ENCODE data around the gene OR10AD1. TPM values are rescaled to one million over a fixed set of nuclear protein-coding genes. Genes with fewer than 3 reads are reported as not detected.

OR10AD1 gene
- total RNA-seq, 1 donor from 2014 or later, result not detected

DNA sequence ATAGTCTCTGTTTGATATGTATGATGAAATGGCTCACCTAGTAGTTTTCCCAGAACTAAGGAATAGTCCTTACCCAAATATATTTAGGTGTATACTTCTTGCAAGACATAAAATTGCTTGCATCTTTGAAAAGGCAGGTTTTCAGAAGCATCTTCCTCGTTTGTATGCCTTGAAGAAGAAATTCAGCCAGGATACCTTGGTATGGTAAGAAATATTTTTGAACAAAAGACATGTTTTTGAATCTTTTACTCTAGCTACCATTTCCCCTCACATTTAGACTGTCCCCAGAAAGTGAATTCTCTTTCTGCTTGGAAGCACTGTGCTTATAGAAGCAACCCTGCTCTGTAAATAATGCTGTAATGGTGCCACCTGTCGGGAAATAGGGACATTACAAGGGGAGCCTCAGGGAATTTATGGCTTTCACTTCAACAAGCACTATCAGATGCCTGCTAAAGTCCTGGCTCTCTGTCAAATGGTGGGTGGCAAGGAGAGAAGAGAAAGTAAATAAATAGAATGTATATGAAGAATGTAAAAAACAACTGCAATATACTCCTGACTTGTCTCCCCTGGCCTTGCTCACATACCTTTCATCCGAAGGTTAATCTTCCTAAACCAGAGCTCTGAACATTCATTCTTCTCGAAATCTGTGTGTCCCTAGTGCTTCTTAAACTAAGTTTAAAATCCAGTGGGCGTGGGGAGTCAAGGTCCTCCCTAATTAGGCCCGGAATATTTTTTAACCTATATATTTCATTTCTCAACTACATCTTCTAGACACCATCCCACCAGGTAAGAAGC is 13.6 kb downstream of the OR10AD1 start:
- DNase-seq, result peak; percentile 68

DNA sequence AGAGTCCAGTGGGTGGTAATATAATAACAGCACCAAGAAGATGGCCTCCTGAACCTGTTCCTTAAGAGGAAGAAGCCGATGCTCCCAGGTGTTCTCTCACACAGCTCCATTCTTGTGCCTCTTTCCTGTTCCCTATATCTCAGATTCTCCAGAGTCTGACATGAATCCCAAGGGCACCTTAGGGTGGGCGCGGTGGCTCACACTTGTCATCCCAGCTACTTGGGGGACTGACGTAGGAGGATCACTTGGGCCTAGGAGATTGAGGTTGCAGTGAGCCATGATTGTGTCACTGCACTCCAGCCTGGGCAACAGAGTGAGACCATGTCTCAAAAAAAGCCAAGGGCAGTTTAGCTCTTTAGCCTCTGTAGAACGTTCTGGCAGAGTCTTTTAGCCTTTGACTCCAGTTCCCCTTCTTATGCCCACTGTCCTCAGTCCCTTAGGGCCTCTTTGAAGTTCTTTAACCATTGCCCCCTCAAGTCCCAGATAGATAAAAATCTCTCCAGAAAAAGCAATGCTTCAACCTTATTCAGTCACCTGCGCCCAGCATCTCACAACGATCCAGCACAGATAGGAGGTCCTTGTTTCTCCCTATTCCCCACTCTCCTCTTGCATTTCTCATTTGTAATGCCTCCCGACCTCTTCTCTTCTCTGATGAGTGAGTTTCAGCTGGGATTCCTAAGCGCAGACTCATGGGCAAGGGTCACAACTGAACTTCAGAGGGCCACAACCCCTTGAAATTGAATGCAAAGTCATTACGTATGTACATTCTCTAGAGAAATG is 15.0 kb downstream of the OR10AD1 start:
- DNase-seq, result no peak

DNA sequence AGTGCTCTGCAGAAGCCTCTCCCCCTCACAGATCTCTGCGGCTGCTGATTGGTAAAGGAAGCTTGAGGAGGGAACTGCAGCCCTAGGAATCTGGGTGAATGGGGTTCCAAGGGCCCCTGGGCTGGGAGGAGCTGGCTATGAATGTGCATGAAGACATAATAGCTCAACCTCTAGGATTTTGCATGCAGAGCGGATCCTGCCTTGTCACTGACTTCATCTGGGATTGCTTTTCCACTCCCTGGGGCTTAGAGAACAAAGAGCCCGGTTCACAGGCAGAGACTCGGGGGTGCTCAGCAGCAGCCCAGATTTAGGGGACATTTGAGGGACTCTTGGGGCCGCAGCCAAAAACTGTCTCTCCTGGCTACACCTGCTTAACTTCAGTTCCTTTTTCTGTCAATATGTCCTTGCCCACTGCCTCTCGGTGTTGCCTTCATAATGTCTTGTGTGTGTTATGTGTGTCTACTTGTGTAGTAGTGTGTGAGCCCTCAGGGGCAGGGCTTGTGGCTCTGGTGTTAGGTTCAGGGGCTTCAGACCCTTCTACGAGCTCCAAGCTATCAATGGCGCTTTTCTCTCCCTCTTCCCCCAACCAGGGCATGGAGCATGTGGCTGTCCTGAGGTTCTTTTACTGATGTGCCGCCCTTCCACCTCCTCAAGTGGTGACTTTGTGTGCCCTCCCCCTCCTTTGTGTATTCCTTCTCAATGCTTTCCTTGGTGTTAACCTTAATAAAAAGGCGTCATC is 17.7 kb downstream of the OR10AD1 start:
- DNase-seq, result peak; percentile 41

DNA sequence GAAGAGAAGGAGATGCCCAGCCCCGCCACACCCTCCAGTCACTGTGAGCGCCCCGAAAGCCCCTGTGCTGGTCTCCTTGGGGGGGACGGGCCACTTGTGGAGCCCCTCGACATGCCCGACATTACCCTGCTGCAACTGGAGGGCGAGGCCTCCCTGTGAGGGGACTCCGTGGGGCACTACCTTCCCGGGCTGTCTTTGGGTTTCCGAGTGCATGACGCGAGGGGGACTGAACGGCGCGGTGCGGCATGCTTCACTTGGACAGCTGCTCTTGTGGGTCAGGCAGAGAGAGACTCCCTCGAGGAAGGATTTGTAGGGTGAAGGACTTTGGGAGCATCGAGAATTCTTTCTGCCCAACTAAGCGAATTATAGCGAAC is 18.6 kb downstream of the OR10AD1 start:
- DNase-seq, result no peak

DNA sequence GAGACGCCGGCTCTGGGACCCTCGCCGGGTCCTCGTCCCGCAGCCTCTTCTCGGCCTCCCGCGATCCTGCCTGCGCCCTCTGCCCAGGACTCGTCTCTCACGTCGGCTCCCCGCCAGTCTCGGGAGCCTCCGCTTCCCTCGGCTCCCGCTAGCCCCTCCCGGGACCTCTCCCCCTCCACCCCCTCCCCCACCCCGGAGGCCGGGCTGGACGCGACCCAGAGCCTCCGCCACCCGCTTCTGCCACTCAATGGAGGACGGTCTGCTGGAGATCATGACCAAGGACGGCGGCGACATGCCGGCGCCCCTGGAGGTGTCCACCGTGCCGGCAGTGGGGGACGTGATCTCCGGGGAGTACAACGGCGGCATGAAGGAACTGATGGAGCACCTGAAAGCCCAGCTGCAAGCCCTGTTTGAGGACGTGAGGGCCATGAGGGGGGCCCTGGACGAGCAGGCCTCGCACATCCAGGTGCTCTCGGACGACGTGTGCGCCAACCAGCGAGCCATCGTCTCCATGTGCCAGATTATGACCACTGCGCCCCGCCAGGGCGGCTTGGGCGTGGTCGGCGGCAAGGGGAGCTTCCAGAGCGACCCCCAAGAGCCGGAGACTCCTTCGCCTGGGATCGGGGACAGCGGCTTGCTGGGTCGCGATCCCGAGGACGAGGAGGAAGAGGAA is 19.1 kb downstream of the OR10AD1 start:
- no peak for DNase-seq

DNA sequence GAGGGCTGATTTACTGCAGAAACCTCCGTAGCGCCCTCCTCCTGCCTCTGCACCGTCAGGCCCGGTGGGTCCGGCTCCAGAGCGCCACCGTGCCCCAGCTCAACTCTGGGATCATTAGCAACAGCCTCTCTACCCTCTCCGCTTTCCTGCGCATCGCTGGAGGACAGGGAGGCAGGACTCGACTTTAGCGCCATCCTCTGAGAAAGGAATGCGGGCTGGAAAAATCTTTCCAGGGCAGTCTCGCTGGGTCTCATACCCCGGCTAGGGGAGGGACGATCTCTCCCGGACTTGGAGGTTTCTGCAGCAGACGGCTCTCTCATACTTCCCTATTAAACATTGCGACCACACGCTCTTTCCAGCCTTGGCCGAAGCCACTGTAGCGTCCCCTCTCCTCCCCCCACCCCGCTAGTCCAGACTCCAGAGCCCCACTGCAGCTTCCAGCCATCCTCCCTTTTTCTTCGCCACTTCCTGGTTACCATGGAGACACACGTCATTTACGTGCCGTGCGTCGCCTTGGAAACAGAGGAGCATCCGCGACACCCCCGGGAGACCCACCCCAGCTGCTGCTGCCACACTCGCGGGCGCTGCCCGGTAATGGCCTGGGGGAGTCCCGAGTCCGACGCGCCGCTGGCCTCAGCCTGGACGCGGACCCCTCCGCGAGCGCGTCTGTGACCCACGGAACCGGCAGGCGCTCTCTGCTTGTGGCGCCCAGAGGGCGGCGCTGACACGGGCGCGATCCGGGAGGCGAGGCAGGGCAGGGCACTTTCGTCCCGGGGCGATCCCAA is 19.8 kb downstream of the OR10AD1 start, which contains the start of gene CCDC184:
CCDC184 (plus strand) TSS at position 554 of the 785 bp plus-strand sequence. CDS start 479 bp downstream, outside the sequence.
- peak; percentile 61 for DNase-seq

DNA sequence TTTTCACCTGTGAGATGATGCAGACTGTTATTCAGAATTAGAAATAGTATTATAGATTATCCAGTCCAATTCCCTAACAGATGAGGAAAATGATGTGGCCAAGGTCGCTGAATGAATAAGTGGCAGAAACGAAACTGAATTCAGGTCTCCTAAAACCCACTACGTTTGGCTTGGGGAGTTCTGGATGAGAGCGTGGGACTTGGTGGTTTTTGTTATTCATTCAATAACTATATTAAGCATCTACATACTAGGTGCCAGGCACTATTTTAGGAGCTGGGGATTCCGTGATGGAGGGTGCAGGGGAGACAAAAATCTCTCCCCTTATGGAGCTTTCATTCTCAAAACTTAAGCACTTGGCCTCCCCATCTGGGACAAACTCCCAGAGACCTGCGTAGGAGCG is 20.5 kb downstream of the OR10AD1 start:
- DNase-seq, result no peak

DNA sequence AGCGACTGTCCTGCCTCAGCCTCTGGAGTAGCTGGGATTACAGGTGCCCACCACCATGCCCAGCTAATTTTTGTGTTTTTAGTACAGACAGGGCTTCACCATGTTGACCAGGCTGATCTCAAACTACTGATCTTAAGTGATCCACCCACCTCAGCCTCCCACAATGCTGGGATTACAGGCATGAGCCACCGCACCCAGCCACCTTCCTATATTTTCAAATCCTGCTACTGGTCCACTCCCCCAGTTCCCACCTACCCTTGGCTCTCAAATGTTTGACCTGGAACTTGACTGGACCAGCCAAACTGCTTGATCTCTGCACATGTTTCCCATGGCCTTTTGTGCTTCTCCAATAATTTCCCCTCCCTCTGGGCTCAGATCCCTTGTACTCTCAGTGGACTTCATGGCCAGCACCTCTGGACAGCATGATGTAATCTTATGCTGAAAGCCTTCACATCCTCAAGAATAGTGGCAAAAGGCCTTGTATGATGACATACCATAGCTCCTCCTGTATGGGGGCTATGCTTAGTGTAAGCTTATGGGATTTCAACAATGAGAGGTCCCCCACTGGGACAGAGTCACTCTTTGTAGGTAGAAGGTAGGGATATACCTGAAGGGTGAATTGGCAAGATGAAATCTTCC is 22.1 kb downstream of the OR10AD1 start:
- DNase-seq, result no peak

DNA sequence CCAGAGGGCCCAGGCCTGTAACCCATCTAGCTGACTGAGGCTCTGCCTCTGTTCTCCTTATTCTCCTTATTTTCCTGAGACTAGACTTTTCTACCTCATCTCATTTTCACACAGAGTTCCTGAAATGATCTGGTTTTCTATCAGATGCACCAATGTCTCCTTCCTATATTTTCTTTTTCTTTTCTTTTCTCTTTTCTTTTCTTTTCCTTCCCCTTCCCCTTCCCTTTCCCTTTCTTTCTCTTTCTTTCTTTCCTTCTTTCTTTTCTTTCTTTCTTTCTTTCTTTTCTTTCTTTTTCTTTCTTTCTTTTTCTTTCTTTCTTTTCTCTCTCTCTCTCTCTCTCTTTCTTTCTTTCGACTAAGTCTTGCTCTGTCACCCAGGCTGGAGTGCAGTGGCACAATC is 22.7 kb downstream of the OR10AD1 start:
- DNase-seq, result no peak

DNA sequence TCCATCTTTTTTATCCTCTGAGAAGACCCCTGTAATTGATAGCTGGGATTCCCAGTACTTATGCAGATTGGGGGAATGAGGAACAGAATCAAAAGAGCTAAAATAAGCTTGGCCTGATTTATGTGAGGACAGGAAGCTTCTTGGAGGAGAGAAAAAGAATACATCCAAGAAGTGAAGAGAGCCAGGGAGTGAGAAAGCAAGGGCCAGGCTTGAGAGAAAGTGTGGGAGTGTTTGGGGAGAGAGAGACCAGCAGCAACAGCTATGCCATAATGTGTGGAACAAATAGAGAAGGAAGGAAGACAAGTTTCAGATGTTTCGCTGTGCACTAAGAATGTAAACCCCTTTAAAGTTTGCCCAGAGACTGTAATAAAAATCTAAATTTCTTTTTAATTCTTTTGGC is 23.6 kb downstream of the OR10AD1 start:
- no peak for DNase-seq

DNA sequence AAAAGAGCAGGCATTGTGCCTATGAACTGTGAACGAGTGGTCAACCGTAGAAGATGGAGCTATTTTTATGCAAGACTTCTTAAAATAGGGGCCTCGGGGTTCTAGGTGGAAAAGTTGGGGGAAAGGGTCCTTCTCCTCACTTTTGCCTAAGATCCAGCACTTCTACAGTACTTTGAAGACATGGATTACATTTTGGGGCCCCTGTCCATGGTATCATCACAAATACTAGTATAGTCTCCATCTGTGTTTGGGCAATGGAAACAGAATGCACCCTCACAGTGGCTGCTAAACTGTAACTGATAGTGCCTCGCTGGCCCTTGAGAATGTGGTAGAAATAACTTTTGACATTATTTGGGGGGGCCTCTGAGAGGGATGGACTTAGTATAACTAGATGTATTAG is 25.1 kb downstream of the OR10AD1 start:
- DNase-seq, result no peak

DNA sequence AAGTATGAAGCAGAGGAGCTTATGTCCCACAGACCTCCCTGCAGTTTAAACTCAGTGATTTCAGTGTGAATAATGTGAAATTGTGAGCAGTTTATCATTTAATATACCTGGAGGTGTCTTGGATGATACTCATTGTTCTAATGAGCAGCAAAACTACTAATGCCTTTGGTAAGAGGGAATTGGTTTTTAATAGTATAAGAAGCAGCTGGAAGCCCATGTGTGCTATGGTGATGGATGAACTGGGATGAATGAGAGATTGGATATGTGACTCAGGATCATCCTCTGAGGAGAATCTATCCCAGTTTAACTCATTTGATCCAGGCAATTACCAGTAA is 26.7 kb downstream of the OR10AD1 start:
- no peak for DNase-seq

DNA sequence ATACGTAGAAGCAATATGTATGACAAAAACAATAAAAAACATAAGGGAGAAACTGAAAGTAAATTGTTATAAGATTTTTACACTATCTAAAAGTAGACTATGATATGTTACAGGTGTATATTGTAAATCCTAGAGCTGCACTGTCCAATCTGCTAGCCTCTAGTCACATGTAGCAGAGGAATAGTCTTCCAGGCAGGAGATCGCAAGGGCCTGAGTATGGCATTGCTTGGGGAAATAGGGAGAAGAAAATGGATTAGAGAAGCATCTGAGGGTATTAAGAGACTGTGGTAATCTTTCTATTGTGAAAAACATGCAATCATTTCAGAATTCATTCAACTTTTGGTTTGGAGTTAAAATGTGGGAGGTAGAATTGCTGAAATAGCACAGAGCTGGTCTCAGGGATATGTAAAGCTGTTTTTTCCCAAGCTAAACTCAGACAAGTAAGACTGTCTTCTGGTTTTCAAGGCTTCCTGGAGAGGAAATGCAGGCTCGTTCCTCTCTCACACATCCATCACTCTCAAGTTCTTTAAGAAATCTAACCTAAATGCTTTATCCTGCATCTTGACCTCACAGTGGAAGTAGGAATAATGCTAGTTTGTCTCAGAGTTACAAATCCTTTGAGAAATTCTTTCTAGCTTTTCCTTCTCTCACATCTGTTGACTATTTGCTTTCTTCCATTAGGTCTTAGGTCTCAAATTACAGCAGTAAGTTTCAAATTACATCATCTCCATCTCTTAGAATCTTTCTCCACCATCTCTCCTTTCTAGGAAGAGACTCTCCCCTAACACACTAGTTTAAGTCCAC is 27.3 kb downstream of the OR10AD1 start:
- DNase-seq, result peak; percentile 36

DNA sequence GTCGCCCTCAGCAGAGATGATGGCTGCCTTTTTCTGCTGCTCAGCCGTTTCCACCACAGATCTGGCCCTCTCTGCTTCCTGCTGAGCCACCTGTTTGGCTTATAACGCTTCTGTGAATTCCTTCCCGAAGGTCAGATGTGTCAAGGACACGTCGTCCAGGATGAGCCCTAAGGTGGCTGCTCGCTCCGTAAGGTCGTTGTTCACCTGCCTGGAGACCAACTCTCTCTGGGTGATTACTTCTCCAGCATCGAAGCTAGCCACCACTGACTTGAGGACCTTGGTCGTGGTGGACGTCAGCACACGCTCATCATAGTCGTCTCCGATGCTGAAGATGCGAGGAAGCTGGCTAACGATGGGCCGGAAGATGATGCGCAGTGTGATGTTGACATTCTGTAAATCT is 34.1 kb downstream of the OR10AD1 start:
- DNase-seq, result no peak

DNA sequence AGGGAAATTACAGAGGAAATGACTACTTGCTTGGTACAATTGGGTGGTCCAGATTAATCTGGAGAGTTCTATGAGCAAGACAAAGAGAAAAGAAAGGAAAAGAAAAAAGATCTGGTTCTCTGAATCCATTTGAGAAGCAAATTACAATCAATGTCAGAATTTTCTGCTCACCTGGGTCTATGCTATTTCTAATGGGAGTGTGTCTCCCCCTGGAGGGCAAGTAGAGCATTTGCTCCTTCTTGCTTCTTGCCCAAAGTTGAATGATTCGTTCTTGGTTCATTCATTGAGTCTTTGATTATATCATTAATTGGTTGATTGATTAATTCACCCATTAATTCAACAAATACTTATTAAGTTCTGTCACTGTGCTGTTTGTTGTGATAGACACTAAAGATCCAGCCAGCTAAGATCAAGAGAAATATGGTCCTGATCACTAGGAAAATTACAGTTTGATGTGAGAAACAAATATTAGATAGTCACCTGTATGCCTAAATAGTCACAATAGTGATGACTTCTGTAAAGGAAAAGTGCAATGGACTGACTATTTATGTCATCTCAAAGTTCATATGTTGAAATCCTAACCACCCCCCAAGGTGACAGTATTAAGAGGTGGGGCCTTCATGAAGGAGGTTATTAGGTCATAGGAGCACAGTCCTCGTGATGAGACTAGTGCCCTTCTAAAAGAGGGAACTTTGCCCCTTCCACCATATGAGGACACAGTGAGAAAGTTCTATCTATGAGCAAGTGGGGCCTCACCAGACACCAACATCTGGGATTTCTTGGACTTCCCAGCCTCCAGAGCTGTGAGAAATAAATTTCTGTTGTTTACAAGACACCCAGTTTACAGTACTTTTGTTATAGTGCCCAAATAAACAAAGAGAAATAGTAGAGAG is 37.8 kb downstream of the OR10AD1 start:
- peak; percentile 7 for DNase-seq

DNA sequence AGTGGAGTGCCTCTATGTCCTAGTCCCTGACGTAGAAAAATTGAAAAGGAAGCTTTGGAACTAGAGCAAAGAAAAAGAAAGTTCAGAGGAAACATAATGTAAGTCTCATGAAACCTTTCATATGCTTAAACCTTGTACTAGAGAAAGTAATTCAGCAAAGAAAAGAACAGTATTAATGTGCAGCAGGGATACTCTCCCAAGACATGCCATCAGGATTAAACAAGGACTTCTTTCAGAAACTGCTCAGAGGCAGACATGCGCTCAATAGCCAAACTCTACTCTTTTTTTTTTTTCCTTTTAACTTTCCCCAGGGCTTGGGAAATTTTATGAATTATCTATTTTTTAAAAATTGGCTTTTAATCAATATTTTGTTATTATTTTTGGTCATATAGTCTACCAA is 38.6 kb downstream of the OR10AD1 start:
- DNase-seq, result no peak

DNA sequence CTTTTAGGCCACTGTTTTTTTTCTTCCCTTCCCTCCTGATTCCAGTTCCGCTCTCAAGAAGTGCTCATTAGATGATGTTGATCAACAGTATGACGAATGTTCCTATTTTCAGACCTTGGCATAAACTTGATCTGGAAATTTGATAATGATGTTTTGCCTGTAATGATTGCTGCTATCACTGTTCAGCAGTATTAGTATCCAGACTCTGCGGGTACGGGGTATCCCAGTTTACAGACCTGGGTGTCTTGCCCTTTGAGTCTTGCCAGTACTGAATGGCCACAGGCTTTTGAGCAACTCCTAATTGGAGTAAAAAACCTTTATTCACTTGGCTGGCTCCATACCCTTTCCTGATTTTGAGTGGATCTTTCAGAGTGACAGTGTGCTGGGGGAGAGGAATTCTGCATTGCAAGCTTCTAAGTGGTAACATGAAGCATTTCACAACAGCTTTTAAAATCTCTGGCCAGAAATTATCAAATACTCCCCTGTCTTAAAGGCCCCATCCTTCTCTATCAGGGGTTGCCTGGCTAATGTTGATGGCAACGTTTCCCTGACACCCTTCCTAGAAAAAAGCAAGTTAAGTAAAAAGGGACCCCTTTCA is 39.8 kb downstream of the OR10AD1 start:
- no peak for DNase-seq

DNA sequence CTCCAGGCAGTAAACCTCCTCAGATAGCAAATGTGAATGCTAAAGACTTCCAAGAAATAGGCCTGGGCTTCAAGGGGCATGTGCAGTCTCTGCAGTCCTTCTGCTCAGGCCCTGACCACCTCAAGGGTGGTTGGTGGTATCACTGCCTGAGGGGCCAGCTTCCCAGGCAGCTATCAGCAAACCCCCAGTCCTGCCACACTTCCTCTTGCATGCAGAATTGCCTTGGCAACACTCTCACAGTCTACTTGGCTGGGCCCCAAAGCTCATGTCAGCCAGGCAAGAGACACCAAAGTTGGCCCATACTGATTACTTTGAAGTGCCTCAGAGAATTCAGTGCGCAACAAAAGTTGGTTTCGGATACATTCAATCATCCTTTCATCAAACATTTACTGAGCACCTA is 42.3 kb downstream of the OR10AD1 start:
- DNase-seq, result no peak

DNA sequence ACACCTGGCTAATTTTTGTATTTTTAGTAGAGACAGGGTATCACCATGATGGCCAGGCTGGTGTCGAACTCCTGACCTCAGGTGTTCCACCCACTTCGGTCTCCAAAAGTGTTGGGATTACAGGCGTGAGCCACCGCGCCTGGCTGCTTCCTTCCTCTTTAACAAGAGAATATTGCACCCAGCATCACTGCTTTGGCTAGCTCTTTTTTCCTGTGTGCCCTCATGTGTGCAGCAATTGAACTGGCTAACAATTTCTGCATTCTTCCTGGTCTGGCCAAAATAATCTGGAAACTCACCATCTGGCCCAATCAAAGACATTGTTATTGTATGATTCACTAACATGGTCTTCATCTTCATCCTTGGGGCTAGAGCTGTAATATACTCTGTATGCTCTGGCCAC is 43.0 kb downstream of the OR10AD1 start:
- DNase-seq, result no peak

Data from skin of body (tissue), 2 donors.